ENCODE measurements around the gene CHN2. TPM values are rescaled to one million over a fixed set of nuclear protein-coding genes. Genes with fewer than 3 reads are reported as not detected.

The CHN2 gene
- total RNA-seq, 1 experiment from 2014 or later = 7.7 TPM

GRCh38 chr7:29242265-29242664 is 47.7 kb downstream of the CHN2 start:
- CTCF ChIA-PET = interaction anchor here (0.7 kb wide), 1 partner anchor 31 kb away, joined by 4 read pairs; no protein-coding TSS in a partner anchor
- no peak overlapping the region for H3K4me3 ChIP-seq (ENCODE audit: low read length)
- POLR2A ChIA-PET (ENCODE audit: unreplicated experiment) = no interaction called here
- no TSS peak for BruUV-seq (replicated peaks)
- no peak overlapping the region for H3K9ac ChIP-seq (ENCODE audit: low read length)
- H3K9me2 ChIP-seq (replicated peaks; ENCODE audit: low read length) = no peaks in the 10 kb centered on the region
- no peak for TF ChIP-seq EZH2 (IDR thresholded peaks at IDR 0.05; ENCODE audit: low read length, unreplicated experiment)
- TF ChIP-seq CTCF (conservative IDR thresholded peaks at IDR 0.05; ENCODE audit: low read depth, low read length) = no peak
- TF ChIP-seq EZH2phosphoT487 (IDR thresholded peaks at IDR 0.05; ENCODE audit: borderline replicate concordance, low read length) = no peak
- H3K36me3 ChIP-seq (ENCODE audit: low read depth, low read length) = no peaks in the 10 kb centered on the region
- H3K9me3 ChIP-seq (ENCODE audit: low read length) = no peaks in the 10 kb centered on the region
- H3K4me1 ChIP-seq (ENCODE audit: insufficient read depth, low read length) = no peaks in the 10 kb centered on the region
- H2AFZ ChIP-seq (ENCODE audit: low read length) = no peak overlapping the region
- no peaks in the 10 kb centered on the region for H3F3A ChIP-seq (ENCODE audit: low read length, unreplicated experiment)
- no peaks in the 10 kb centered on the region for H4K20me1 ChIP-seq (ENCODE audit: low read length)
- H3K27ac ChIP-seq (ENCODE audit: low read length) = no peak overlapping the region
- no peaks in the 10 kb centered on the region for H3K79me2 ChIP-seq (ENCODE audit: low read length)
- DNase-seq (no peak), ATAC-seq (no peak)
- H3K4me2 ChIP-seq (ENCODE audit: low read length) = no peak overlapping the region
- intact Hi-C loops (cut with micrococcal nuclease) = no loop called here
- no peaks in the 10 kb centered on the region for H3K27me3 ChIP-seq (ENCODE audit: low read length)

GRCh38 chr7:29243910-29244655 is 49.5 kb downstream of the CHN2 start:
- TF ChIP-seq EZH2 (IDR thresholded peaks at IDR 0.05; ENCODE audit: low read length, unreplicated experiment) = no peak
- TF ChIP-seq CTCF (conservative IDR thresholded peaks at IDR 0.05; ENCODE audit: low read depth, low read length) = peak; percentile 34; the same call in 1 of the 2 replicates
- no peaks in the 10 kb centered on the region for H3K9me2 ChIP-seq (replicated peaks; ENCODE audit: low read length)
- H3K27ac ChIP-seq (ENCODE audit: low read length) = no peak overlapping the region
- H3K9ac ChIP-seq (ENCODE audit: low read length) = no peak overlapping the region
- no peaks in the 10 kb centered on the region for H4K20me1 ChIP-seq (ENCODE audit: low read length)
- H3K9me3 ChIP-seq (ENCODE audit: low read length) = no peaks in the 10 kb centered on the region
- H3K36me3 ChIP-seq (ENCODE audit: low read depth, low read length) = no peaks in the 10 kb centered on the region
- CTCF ChIA-PET = no interaction called here
- no peak overlapping the region for H3K4me3 ChIP-seq (ENCODE audit: low read length)
- no peak overlapping the region for H3K4me2 ChIP-seq (ENCODE audit: low read length)
- H2AFZ ChIP-seq (ENCODE audit: low read length) = no peak overlapping the region
- intact Hi-C loops (cut with micrococcal nuclease) = no loop called here
- H3F3A ChIP-seq (ENCODE audit: low read length, unreplicated experiment) = no peaks in the 10 kb centered on the region
- H3K27me3 ChIP-seq (ENCODE audit: low read length) = no peaks in the 10 kb centered on the region
- POLR2A ChIA-PET (ENCODE audit: unreplicated experiment) = no interaction called here
- ATAC-seq (no peak), DNase-seq (no peak)
- H3K79me2 ChIP-seq (ENCODE audit: low read length) = no peaks in the 10 kb centered on the region
- no TSS peak for BruUV-seq (replicated peaks)
- H3K4me1 ChIP-seq (ENCODE audit: insufficient read depth, low read length) = no peaks in the 10 kb centered on the region

GRCh38 chr7:29247224-29247962 is 52.8 kb downstream of the CHN2 start:
- Histone ChIP-seq H3K36me3 (ENCODE audit: low read depth, low read length) (no peaks in the 10 kb centered on the region), H3K9ac (ENCODE audit: low read length) (no peak overlapping the region), H4K20me1 (ENCODE audit: low read length) (no peaks in the 10 kb centered on the region), H3F3A (ENCODE audit: low read length, unreplicated experiment) (no peaks in the 10 kb centered on the region), H3K9me2 (replicated peaks; ENCODE audit: low read length) (no peaks in the 10 kb centered on the region), H3K9me3 (ENCODE audit: low read length) (no peaks in the 10 kb centered on the region), H3K4me2 (ENCODE audit: low read length) (no peak overlapping the region), H3K27ac (ENCODE audit: low read length) (no peak overlapping the region), H3K4me3 (ENCODE audit: low read length) (no peak overlapping the region), H3K4me1 (ENCODE audit: insufficient read depth, low read length) (no peaks in the 10 kb centered on the region), H3K27me3 (ENCODE audit: low read length) (no peaks in the 10 kb centered on the region), H2AFZ (ENCODE audit: low read length) (no peak overlapping the region), H3K79me2 (ENCODE audit: low read length) (no peaks in the 10 kb centered on the region)
- BruUV-seq (replicated peaks) = no TSS peak
- DNase-seq = no peak
- ATAC-seq = no peak
- ChIA-PET POLR2A (ENCODE audit: unreplicated experiment) (no interaction called here), CTCF (no interaction called here)
- intact Hi-C loops (cut with micrococcal nuclease) = no loop called here
- TF ChIP-seq EZH2 (IDR thresholded peaks at IDR 0.05; ENCODE audit: low read length, unreplicated experiment) (no peak), EZH2phosphoT487 (IDR thresholded peaks at IDR 0.05; ENCODE audit: borderline replicate concordance, low read length) (no peak), CTCF (conservative IDR thresholded peaks at IDR 0.05; ENCODE audit: low read depth, low read length) (no peak)
